Psoas muscle (tissue), 8 donors: ENCODE data around the gene PRKN. TPM values are rescaled to one million over a fixed set of nuclear protein-coding genes. Genes with fewer than 3 reads are reported as not detected.

Source experiments
- ATAC-seq, 4 donors: fragments of 200-7000 bp; cut with Tn5 transposase; one replicate each; pipeline ENCODE4 v1.9.1; 2020; ENCODE audit warnings: moderate library complexity in 3 of 4, mild to moderate bottlenecking in 2 of 4
- DNase-seq, 2 donors: peaks; one replicate each; pipeline ENCODE4 v3.0.0-alpha.2; 2020
- H3K27ac ChIP-seq: fragments of 200-600 bp; one replicate; pipeline ENCODE4 v1.8.0; 2022
- H3K27me3 ChIP-seq, 3 donors: fragments of 200-600 bp in 1 of 3; one replicate each; pipeline versions ENCODE4 v1.6.1 to v1.8.0; 2013 to 2022; ENCODE audit warnings: low read length in 2 of 3, mild to moderate bottlenecking in 2 of 3, moderate library complexity in 1 of 3; ENCODE audit not compliant: insufficient read depth in 3 of 3
- H3K36me3 ChIP-seq, 2 donors: fragments of 200-600 bp in 1 of 2; one replicate each; pipeline versions ENCODE4 v1.6.1 to v1.8.0; 2013 to 2022; ENCODE audit warnings: low read depth in 1 of 2, mild to moderate bottlenecking in 1 of 2, moderate library complexity in 1 of 2; ENCODE audit not compliant: insufficient read depth in 1 of 2
- H3K4me1 ChIP-seq: fragments of 200-600 bp; one replicate; pipeline ENCODE4 v1.8.0; 2022
- H3K4me3 ChIP-seq: fragments of 200-600 bp; one replicate; pipeline ENCODE4 v1.8.0; 2022; ENCODE audit warnings: mild to moderate bottlenecking
- H3K9me3 ChIP-seq: fragments of 200-600 bp; one replicate; pipeline ENCODE4 v1.8.0; 2022
- CTCF ChIP-seq: fragments of 200-600 bp; IDR thresholded peaks from one replicate; pipeline ENCODE4 v1.8.0; 2022; ENCODE audit warnings: antibody characterized with exemption
- WGBS, 3 donors: extraction: QIAGEN DNeasy Blood & Tissue Kit; methylation state at CpG; one replicate each; pipeline versions ENCODE4 v1.1.6 to v1.1.7; 2013; 5-methylcytosine and 5-hydroxymethylcytosine counted together
- intact Hi-C, 2 donors: fragments of 100-400 bp; cut with DNase I; formaldehyde crosslinking; loops; one replicate each; pipeline versions ENCODE4 v1.11.0 to v1.14.2; 2022
- polyA plus RNA-seq, 3 donors: library from polyadenylated mRNA; stranded (reverse); fragments of 200-250 nt; gene quantifications; one replicate each; pipeline ENCODE4 v1.2.3, GENCODE V29; 2013
- total RNA-seq, 4 donors: library from RNA; stranded (reverse); fragmentation: NEBNext Ultra II Directional in 2 of 4; extraction: Animal tissue kit (Norgen Biotek cat#: 25700) in 2 of 4; gene quantifications; one replicate each; pipeline versions ENCODE4 v1.2.1 to v1.2.4, GENCODE V29; 2021 to 2023
- donor health status: healthy with polysubstance abuse.
- donor health status: DM: no; HTN: no; CAD: no; lungs with moderate emphysema.
- donor health status: Bipolar disorder and iron deficiency.
- donor health status: healthy.
- donor health status: DM: yes; HTN: yes; CAD: no.
- donor health status: DM: no; HTN: no; CAD: no.
- donor health status: DM: no; HTN: no; CAD: no.
- donor health status: DM: yes; HTN: yes; CAD: no.

The PRKN gene
- total and polyA plus RNA-seq, 7 donors: 1.5 to 19.5 (median 11.7) TPM

- Histone ChIP-seq H3K27ac (no peak overlapping the region), H3K36me3 (no peaks in the 10 kb centered on the region), H3K4me1 (no peaks in the 10 kb centered on the region), H3K9me3 (no peaks in the 10 kb centered on the region), H3K27me3 (peaks cover 0 to 2% (median 0%) of the 10 kb centered on the region in 3 donors), H3K4me3 (no peak overlapping the region)
- intact Hi-C loops: no loop called here
- DNase-seq (no peak), ATAC-seq (no peak)
- TF ChIP-seq CTCF: no peak
- WGBS, 3 donors: 80 to 84% (median 83%) methylated on average over 4 of the region's 4 CpGs
Observed at GRCh38 chr6:161947371-161947770, 780.2 kb downstream of the PRKN start.

- no peak for ATAC-seq
- intact Hi-C loops: no loop called here
- 55 to 67% (median 63%) methylated on average over 3 of the region's 3 CpGs for WGBS, 3 donors
Observed at GRCh38 chr6:161946461-161946860, 781.1 kb downstream of the PRKN start.

GRCh38 chr6:161943561-161943960 is 784.0 kb downstream of the PRKN start:
- no peak for TF ChIP-seq CTCF
- Histone ChIP-seq H3K36me3 (no peaks in the 10 kb centered on the region), H3K4me1 (no peaks in the 10 kb centered on the region), H3K27ac (no peak overlapping the region), H3K4me3 (no peak overlapping the region), H3K27me3 (peaks cover 0 to 2% (median 0%) of the 10 kb centered on the region in 3 donors), H3K9me3 (no peaks in the 10 kb centered on the region)
- DNase-seq (no peak), ATAC-seq (no peak)
- intact Hi-C loops: no loop called here

More at GRCh38 chr6:161946461-161946860, 781.1 kb downstream of the PRKN start:
- no peak overlapping the region for H3K27ac ChIP-seq
- no peaks in the 10 kb centered on the region for H3K4me1 ChIP-seq
- no peaks in the 10 kb centered on the region for H3K9me3 ChIP-seq
- no peaks in the 10 kb centered on the region for H3K36me3 ChIP-seq
- no peak for TF ChIP-seq CTCF
- H3K27me3 ChIP-seq: peaks cover 0 to 2% (median 0%) of the 10 kb centered on the region in 3 donors
- H3K4me3 ChIP-seq: no peak overlapping the region
- no peak for DNase-seq

- Histone ChIP-seq H3K27ac (no peak overlapping the region), H3K36me3 (no peaks in the 10 kb centered on the region), H3K27me3 (no peaks in the 10 kb centered on the region), H3K4me1 (no peaks in the 10 kb centered on the region), H3K4me3 (no peak overlapping the region), H3K9me3 (no peaks in the 10 kb centered on the region)
- ATAC-seq (no peak), DNase-seq (no peak)
- no peak for TF ChIP-seq CTCF
- intact Hi-C loops: no loop called here
- whole genome bisulfite sequencing, 3 donors: 91 to 95% (median 95%) methylated on average over 3 of the region's 3 CpGs
Observed at GRCh38 chr6:161941565-161941964, 786.0 kb downstream of the PRKN start.

- no peak for ATAC-seq
- Histone ChIP-seq H3K9me3 (peaks cover 2% of the 10 kb centered on the region), H3K27ac (no peak overlapping the region), H3K27me3 (no peaks in the 10 kb centered on the region), H3K4me1 (no peaks in the 10 kb centered on the region), H3K36me3 (no peaks in the 10 kb centered on the region), H3K4me3 (no peak overlapping the region)
- intact Hi-C loops: no loop called here
- TF ChIP-seq CTCF: no peak
- DNase-seq: no peak
- 94 to 95% (median 95%) methylated on average over 2 of the region's 2 CpGs for WGBS, 3 donors
Observed at GRCh38 chr6:161940519-161940918, 787.0 kb downstream of the PRKN start.
